Panc1 (cell line): ENCODE results near the gene ERCC5. TPM values are rescaled to one million over a fixed set of nuclear protein-coding genes. Genes with fewer than 3 reads are reported as not detected.

ENCODE experiments used
- ATAC-seq: fragments of 200-7000 bp; cut with Tn5 transposase; 2 replicates; pipeline ENCODE4 v1.9.1; 2020; ENCODE audit warnings: mild to moderate bottlenecking, moderate library complexity
- BruUV-seq: library from RNA; stranded (reverse); fragments of 400-500 nt; replicated peaks from 2 replicates; lab custom pipeline; 2021; lab: Mats Ljungman, UMichigan
- CTCF ChIA-PET: fragments of 300-600 bp; sonication (Branson Sonifier 250); formaldehyde crosslinking; loops from one replicate; lab custom pipeline; 2022; ENCODE audit warnings: antibody characterized with exemption; lab: Charles Lee
- POLR2A ChIA-PET: fragments of 300-600 bp; sonication (Branson Sonifier 250); formaldehyde crosslinking; loops from one replicate; lab custom pipeline; 2022; ENCODE audit warnings: antibody characterized with exemption; lab: Charles Lee
- DNase-seq: peaks from one replicate; pipeline ENCODE4 v3.0.0-alpha.2; 2010; ENCODE audit warnings: low read depth, low spot score
- H3K27ac ChIP-seq: 2 replicates; pipeline ENCODE4 v1.5.1; 2011; ENCODE audit warnings: mild to moderate bottlenecking, low read length, inconsistent platforms
- H3K27me3 ChIP-seq: fragments of 200-500 bp; sonication (Bioruptor generic); 2 replicates; pipeline ENCODE4 v1.6.0; 2014; ENCODE audit warnings: low read length, inconsistent platforms; ENCODE audit not compliant: control insufficient read depth, insufficient read depth
- H3K36me3 ChIP-seq: fragments of 200-500 bp; sonication (Bioruptor generic); 2 replicates; pipeline ENCODE4 v1.5.1; 2014; ENCODE audit warnings: inconsistent platforms, mild to moderate bottlenecking, low read length, moderate library complexity; ENCODE audit not compliant: control insufficient read depth, insufficient read depth
- H3K4me1 ChIP-seq: 2 replicates; pipeline ENCODE4 v1.5.1; 2011; ENCODE audit warnings: inconsistent platforms, mild to moderate bottlenecking, low read length, moderate library complexity; ENCODE audit not compliant: control insufficient read depth, insufficient read depth
- H3K4me3 ChIP-seq, 2 experiments: 2 replicates each; pipeline ENCODE4 v1.5.1; 2011 to 2012; ENCODE audit warnings: low read depth in 2 of 2, low read length in 2 of 2, mild to moderate bottlenecking in 2 of 2, inconsistent platforms in 1 of 2, moderate library complexity in 1 of 2
- H3K9me3 ChIP-seq: fragments of 200-500 bp; sonication (Bioruptor generic); 2 replicates; pipeline ENCODE4 v1.5.1; 2014; ENCODE audit warnings: low read depth, mild to moderate bottlenecking, inconsistent platforms, low read length, moderate library complexity; ENCODE audit not compliant: control insufficient read depth, insufficient read depth
- POLR2AphosphoS5 ChIP-seq: IDR thresholded peaks from 2 replicates; pipeline ENCODE4 v1.6.1; 2012; ENCODE audit warnings: mild to moderate bottlenecking, low read depth, low read length, moderate library complexity
- SIN3A ChIP-seq: IDR thresholded peaks from 2 replicates; pipeline ENCODE4 v1.6.1; 2012; ENCODE audit warnings: low read depth, mild to moderate bottlenecking, low read length, moderate library complexity, borderline replicate concordance; ENCODE audit not compliant: insufficient read depth
- TCF7L2 ChIP-seq: IDR thresholded peaks from 2 replicates; pipeline ENCODE4 v1.6.1; 2011; ENCODE audit warnings: mild to moderate bottlenecking, low read depth, low read length, inconsistent platforms
- in situ Hi-C: cut with HindIII; loops from 2 replicates; pipeline ENCODE4 v1.10.0; 2016; ENCODE audit warnings: low sequenced_read_pairs, low pct_unique_long_range_greater_than_20kb
- intact Hi-C: fragments of 100-400 bp; cut with micrococcal nuclease; formaldehyde crosslinking; loops from one replicate; pipeline ENCODE4 v1.10.0; 2022; ENCODE audit not compliant: unreplicated experiment
- total RNA-seq: library from RNA; stranded (reverse); gene quantifications from one replicate; pipeline ENCODE4 v1.2.1, GENCODE V29; 2021; ENCODE audit not compliant: unreplicated experiment
- TF ChIP-seq, protein P1 (sequence below): fragments of 450-650 bp; IDR thresholded peaks from 2 replicates; pipeline ENCODE4 v1.5.1; 2017; ENCODE audit warnings: mild to moderate bottlenecking
- TF ChIP-seq, protein P2 (sequence below), 2 experiments: IDR thresholded peaks; 2 replicates each; pipeline ENCODE4 v1.6.1; 2011 to 2012; ENCODE audit warnings: low read depth in 2 of 2, control low read depth in 1 of 2, low read length in 1 of 2, mild to moderate bottlenecking in 1 of 2, moderate library complexity in 1 of 2; ENCODE audit not compliant: insufficient read depth in 1 of 2

ERCC5 gene
- total RNA-seq, 1 experiment from 2014 or later = 19.6 TPM

DNA sequence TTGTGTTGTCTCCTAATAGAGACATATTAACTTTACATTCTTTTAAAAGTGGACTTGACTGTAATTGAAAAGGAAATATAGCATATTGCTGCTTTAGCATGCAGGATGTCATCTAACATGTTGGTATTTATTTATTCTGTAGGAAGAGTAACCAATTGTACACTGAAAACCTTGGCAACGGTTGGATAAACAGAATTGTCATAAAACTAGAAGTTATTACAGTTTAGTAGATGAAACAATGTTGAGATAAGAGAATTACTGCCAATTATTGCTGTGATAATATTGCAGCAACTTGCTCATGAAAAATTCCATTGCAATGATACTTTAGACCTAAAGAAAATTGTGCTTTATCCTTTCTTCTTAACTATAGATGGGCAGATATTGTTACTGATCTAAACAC is 7.6 kb upstream of the ERCC5 start:
- Histone ChIP-seq H3K27me3 (no peaks in the 10 kb centered on the region), H3K9me3 (no peaks in the 10 kb centered on the region), H3K4me3 (no peak overlapping the region), H3K4me1 (no peaks in the 10 kb centered on the region), H3K27ac (no peak overlapping the region), H3K36me3 (no peaks in the 10 kb centered on the region)
- intact Hi-C loops = no loop called here
- BruUV-seq = no TSS peak
- DNase-seq (no peak), ATAC-seq (no peak)
- ChIA-PET CTCF (no interaction called here), POLR2A (no interaction called here)
- TF ChIP-seq SIN3A (no peak), TCF7L2 (no peak), POLR2AphosphoS5 (no peak)
- TF ChIP-seq, protein P1, sequence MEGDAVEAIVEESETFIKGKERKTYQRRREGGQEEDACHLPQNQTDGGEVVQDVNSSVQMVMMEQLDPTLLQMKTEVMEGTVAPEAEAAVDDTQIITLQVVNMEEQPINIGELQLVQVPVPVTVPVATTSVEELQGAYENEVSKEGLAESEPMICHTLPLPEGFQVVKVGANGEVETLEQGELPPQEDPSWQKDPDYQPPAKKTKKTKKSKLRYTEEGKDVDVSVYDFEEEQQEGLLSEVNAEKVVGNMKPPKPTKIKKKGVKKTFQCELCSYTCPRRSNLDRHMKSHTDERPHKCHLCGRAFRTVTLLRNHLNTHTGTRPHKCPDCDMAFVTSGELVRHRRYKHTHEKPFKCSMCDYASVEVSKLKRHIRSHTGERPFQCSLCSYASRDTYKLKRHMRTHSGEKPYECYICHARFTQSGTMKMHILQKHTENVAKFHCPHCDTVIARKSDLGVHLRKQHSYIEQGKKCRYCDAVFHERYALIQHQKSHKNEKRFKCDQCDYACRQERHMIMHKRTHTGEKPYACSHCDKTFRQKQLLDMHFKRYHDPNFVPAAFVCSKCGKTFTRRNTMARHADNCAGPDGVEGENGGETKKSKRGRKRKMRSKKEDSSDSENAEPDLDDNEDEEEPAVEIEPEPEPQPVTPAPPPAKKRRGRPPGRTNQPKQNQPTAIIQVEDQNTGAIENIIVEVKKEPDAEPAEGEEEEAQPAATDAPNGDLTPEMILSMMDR = no peak
- TF ChIP-seq, protein P2, sequence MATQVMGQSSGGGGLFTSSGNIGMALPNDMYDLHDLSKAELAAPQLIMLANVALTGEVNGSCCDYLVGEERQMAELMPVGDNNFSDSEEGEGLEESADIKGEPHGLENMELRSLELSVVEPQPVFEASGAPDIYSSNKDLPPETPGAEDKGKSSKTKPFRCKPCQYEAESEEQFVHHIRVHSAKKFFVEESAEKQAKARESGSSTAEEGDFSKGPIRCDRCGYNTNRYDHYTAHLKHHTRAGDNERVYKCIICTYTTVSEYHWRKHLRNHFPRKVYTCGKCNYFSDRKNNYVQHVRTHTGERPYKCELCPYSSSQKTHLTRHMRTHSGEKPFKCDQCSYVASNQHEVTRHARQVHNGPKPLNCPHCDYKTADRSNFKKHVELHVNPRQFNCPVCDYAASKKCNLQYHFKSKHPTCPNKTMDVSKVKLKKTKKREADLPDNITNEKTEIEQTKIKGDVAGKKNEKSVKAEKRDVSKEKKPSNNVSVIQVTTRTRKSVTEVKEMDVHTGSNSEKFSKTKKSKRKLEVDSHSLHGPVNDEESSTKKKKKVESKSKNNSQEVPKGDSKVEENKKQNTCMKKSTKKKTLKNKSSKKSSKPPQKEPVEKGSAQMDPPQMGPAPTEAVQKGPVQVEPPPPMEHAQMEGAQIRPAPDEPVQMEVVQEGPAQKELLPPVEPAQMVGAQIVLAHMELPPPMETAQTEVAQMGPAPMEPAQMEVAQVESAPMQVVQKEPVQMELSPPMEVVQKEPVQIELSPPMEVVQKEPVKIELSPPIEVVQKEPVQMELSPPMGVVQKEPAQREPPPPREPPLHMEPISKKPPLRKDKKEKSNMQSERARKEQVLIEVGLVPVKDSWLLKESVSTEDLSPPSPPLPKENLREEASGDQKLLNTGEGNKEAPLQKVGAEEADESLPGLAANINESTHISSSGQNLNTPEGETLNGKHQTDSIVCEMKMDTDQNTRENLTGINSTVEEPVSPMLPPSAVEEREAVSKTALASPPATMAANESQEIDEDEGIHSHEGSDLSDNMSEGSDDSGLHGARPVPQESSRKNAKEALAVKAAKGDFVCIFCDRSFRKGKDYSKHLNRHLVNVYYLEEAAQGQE (IDR thresholded peaks at IDR 0.05; ENCODE audit: insufficient read depth in 1 of 2, low read depth in 2 of 2, low read length in 1 of 2) = no peak
- in situ Hi-C loops = no loop called here

DNA sequence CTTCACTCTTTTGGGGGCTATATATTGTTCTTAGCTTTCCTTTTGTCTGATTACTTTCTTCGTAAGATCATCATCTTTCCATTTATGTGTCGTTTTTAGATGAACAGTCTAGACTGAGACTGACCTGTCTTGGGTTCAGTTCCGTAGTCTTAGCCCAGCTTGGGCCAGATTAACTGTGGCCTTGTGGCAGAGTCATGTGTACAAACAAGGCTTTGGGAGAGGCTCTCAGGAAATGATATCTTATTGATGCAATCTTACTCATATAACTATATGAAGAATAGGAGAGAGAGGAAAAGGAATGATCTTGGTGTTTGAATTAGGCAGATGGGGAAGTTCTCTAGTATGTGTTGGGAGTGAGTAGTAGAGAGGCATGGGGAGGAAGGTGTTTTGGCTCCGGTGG is 6.8 kb upstream of the ERCC5 start:
- H3K4me1 ChIP-seq = no peaks in the 10 kb centered on the region
- ATAC-seq (no peak), DNase-seq (no peak)
- no peak overlapping the region for H3K4me3 ChIP-seq
- no peak overlapping the region for H3K27ac ChIP-seq
- intact Hi-C loops (no loop called here), in situ Hi-C loops (no loop called here)
- ChIA-PET CTCF (no interaction called here), POLR2A (no interaction called here)
- BruUV-seq = no TSS peak
- no peaks in the 10 kb centered on the region for H3K9me3 ChIP-seq
- TF ChIP-seq, protein P2 (IDR thresholded peaks at IDR 0.05; ENCODE audit: insufficient read depth in 1 of 2, low read depth in 2 of 2, low read length in 1 of 2) = no peak
- TF ChIP-seq SIN3A (no peak), POLR2AphosphoS5 (no peak), TCF7L2 (no peak)
- TF ChIP-seq, protein P1 = no peak
- no peaks in the 10 kb centered on the region for H3K36me3 ChIP-seq
- H3K27me3 ChIP-seq = no peaks in the 10 kb centered on the region
